OCI-LY7 (cell line): Measurements from ENCODE around the gene FNDC3A. TPM values are rescaled to one million over a fixed set of nuclear protein-coding genes. Genes with fewer than 3 reads are reported as not detected.

Experiments
- BruUV-seq: library from RNA; stranded (reverse); fragments of 400-500 nt; replicated peaks from 2 replicates; lab custom pipeline; 2021; lab: Mats Ljungman, UMichigan
- CTCF ChIA-PET: fragments of 300-600 bp; sonication (Branson Sonifier 250); formaldehyde crosslinking; loops from one replicate; lab custom pipeline; 2022; ENCODE audit warnings: antibody characterized with exemption; ENCODE audit not compliant: unreplicated experiment; lab: Charles Lee
- POLR2A ChIA-PET: fragments of 300-600 bp; sonication (Branson Sonifier 250); formaldehyde crosslinking; loops from one replicate; lab custom pipeline; 2022; ENCODE audit warnings: antibody characterized with exemption; lab: Charles Lee
- DNase-seq: peaks from one replicate; pipeline ENCODE4 v3.0.0-alpha.2; 2015; ENCODE audit warnings: low spot score
- H2AFZ ChIP-seq: fragments of 200-600 bp; sonication (generic), shearing (Covaris generic); 2 replicates; pipeline ENCODE4 v1.6.1; 2014; ENCODE audit warnings: mild to moderate bottlenecking, antibody characterized with exemption, low read length, moderate library complexity
- H3K27ac ChIP-seq: fragments of 200-600 bp; sonication (generic); 2 replicates; pipeline ENCODE4 v1.5.1; 2014; ENCODE audit warnings: mixed run types, low read depth, mild to moderate bottlenecking, moderate library complexity, low read length, inconsistent platforms; ENCODE audit not compliant: poor library complexity, severe bottlenecking
- H3K36me3 ChIP-seq: fragments of 200-600 bp; sonication (generic); 2 replicates; pipeline ENCODE4 v1.6.1; 2014; ENCODE audit warnings: mild to moderate bottlenecking, antibody characterized with exemption, low read length, moderate library complexity, mixed read lengths; ENCODE audit not compliant: insufficient read depth
- H3K4me1 ChIP-seq: fragments of 200-600 bp; sonication (generic); 2 replicates; pipeline ENCODE4 v1.5.1; 2014; ENCODE audit warnings: mild to moderate bottlenecking, low read length; ENCODE audit not compliant: insufficient read depth, poor library complexity, severe bottlenecking
- H3K4me2 ChIP-seq: fragments of 200-600 bp; sonication (generic); 2 replicates; pipeline ENCODE4 v1.6.1; 2014; ENCODE audit warnings: mild to moderate bottlenecking, low read length
- H3K4me3 ChIP-seq: fragments of 200-600 bp; sonication (generic); 2 replicates; pipeline ENCODE4 v1.5.1; 2014; ENCODE audit warnings: mild to moderate bottlenecking, low read depth, low read length; ENCODE audit not compliant: poor library complexity, severe bottlenecking
- H3K79me2 ChIP-seq: fragments of 200-600 bp; sonication (generic); 2 replicates; pipeline ENCODE4 v1.6.1; 2016; ENCODE audit warnings: low read depth, mild to moderate bottlenecking, low read length, moderate library complexity, mixed read lengths; ENCODE audit not compliant: insufficient read depth
- H3K9me2 ChIP-seq: fragments of 200-600 bp; sonication (generic); 2 replicates; pipeline ENCODE4 v1.6.1; 2016; ENCODE audit warnings: mild to moderate bottlenecking, low read length, mixed read lengths; ENCODE audit not compliant: insufficient read depth
- H3K9me3 ChIP-seq: fragments of 200-600 bp; sonication (generic); 2 replicates; pipeline ENCODE4 v1.6.1; 2014; ENCODE audit warnings: mild to moderate bottlenecking, mixed run types, low read length, mixed read lengths
- H4K20me1 ChIP-seq: fragments of 200-600 bp; sonication (generic); 2 replicates; pipeline ENCODE4 v1.6.1; 2014; ENCODE audit warnings: mild to moderate bottlenecking, antibody characterized with exemption, low read length, moderate library complexity, mixed read lengths; ENCODE audit not compliant: insufficient read depth
- CTCF ChIP-seq: fragments of 200-600 bp; sonication (generic); conservative IDR thresholded peaks from 2 replicates; pipeline ENCODE4 v1.5.1; 2014; ENCODE audit warnings: mild to moderate bottlenecking, antibody characterized with exemption, low read length, moderate library complexity, mixed read lengths
- EZH2phosphoT487 ChIP-seq: fragments of 200-600 bp; sonication (generic); IDR thresholded peaks from 2 replicates; pipeline ENCODE4 v1.6.1; 2018; ENCODE audit warnings: low read depth, borderline replicate concordance, mild to moderate bottlenecking, mixed run types, antibody characterized with exemption, low read length, moderate library complexity, mixed read lengths
- intact Hi-C: fragments of 100-400 bp; cut with micrococcal nuclease; formaldehyde crosslinking; loops from one replicate; pipeline ENCODE4 v1.10.0; 2022; ENCODE audit not compliant: unreplicated experiment
- total RNA-seq, 2 experiments: library from RNA; depleted of rRNA in 1 of 2; stranded (reverse); fragments of >200 nt in 1 of 2; shearing (Covaris generic) in 1 of 2; gene quantifications; 2 replicates each; pipeline ENCODE4 v1.2.3, GENCODE V29; 2014 to 2022

Gene FNDC3A
- total RNA-seq, 2 experiments from 2014 or later, result 38.7 to 59.6 TPM

- H2AFZ ChIP-seq, result no peak overlapping the region
- no peaks in the 10 kb centered on the region for H3K4me1 ChIP-seq
- H3K36me3 ChIP-seq, result no peaks in the 10 kb centered on the region
- H4K20me1 ChIP-seq, result no peaks in the 10 kb centered on the region
- H3K27ac ChIP-seq, result no peak overlapping the region
- POLR2A ChIA-PET, result no interaction called here
- no peaks in the 10 kb centered on the region for H3K9me2 ChIP-seq
- no TSS peak for BruUV-seq
- no peak overlapping the region for H3K4me3 ChIP-seq
- H3K9me3 ChIP-seq, result no peaks in the 10 kb centered on the region
- no peak for DNase-seq
- no peak overlapping the region for H3K4me2 ChIP-seq
- intact Hi-C loops, result loop anchor here (10.0 kb wide), 1 partner anchor 326 kb away; no protein-coding TSS in a partner anchor
- no peaks in the 10 kb centered on the region for H3K79me2 ChIP-seq
- TF ChIP-seq EZH2phosphoT487, result no peak
- TF ChIP-seq CTCF, result no peak
- CTCF ChIA-PET, result no interaction called here
Measured at GRCh38 chr13:48930918-48931317, 44.8 kb upstream of the FNDC3A start.

- Histone ChIP-seq H3K27ac (no peak overlapping the region), H3K9me2 (no peaks in the 10 kb centered on the region), H3K4me2 (no peak overlapping the region), H2AFZ (no peak overlapping the region), H4K20me1 (no peaks in the 10 kb centered on the region), H3K4me3 (no peak overlapping the region), H3K36me3 (no peaks in the 10 kb centered on the region), H3K79me2 (no peaks in the 10 kb centered on the region), H3K4me1 (no peaks in the 10 kb centered on the region), H3K9me3 (no peaks in the 10 kb centered on the region)
- BruUV-seq, result no TSS peak
- DNase-seq, result no peak
- intact Hi-C loops, result loop anchor here (10.0 kb wide), 1 partner anchor 334 kb away; no protein-coding TSS in a partner anchor
- ChIA-PET CTCF (no interaction called here), POLR2A (no interaction called here)
- TF ChIP-seq EZH2phosphoT487 (no peak), CTCF (no peak)
Measured at GRCh38 chr13:48938308-48938943, 37.3 kb upstream of the FNDC3A start.

GRCh38 chr13:48939728-48940127 lies 36.0 kb upstream of the FNDC3A start:
- H2AFZ ChIP-seq, result no peak overlapping the region
- POLR2A ChIA-PET, result no interaction called here
- CTCF ChIA-PET, result no interaction called here

More at GRCh38 chr13:48939728-48940127, 36.0 kb upstream of the FNDC3A start:
- Histone ChIP-seq H3K4me1 (no peaks in the 10 kb centered on the region), H3K4me2 (no peak overlapping the region), H4K20me1 (no peaks in the 10 kb centered on the region), H3K79me2 (no peaks in the 10 kb centered on the region), H3K27ac (no peak overlapping the region), H3K36me3 (no peaks in the 10 kb centered on the region), H3K9me3 (no peaks in the 10 kb centered on the region), H3K9me2 (no peaks in the 10 kb centered on the region), H3K4me3 (no peak overlapping the region)
- intact Hi-C loops, result loop anchor here (10.0 kb wide), 1 partner anchor 335 kb away; no protein-coding TSS in a partner anchor
- BruUV-seq, result no TSS peak
- TF ChIP-seq CTCF (no peak), EZH2phosphoT487 (no peak)
- no peak for DNase-seq
